Loucy (cell line): ENCODE data around the gene HS6ST3.

Source experiments
- H2AFZ ChIP-seq: fragments of 200-600 bp; sonication (generic); 2 replicates; pipeline ENCODE4 v1.6.0; 2016; ENCODE audit warnings: antibody characterized with exemption, mild to moderate bottlenecking, low read length, moderate library complexity
- H3F3A ChIP-seq: fragments of 200-600 bp; 2 replicates; pipeline ENCODE4 v1.6.0; 2016; ENCODE audit warnings: antibody characterized with exemption, low read depth, mild to moderate bottlenecking
- H3K27me3 ChIP-seq: fragments of 200-600 bp; sonication (generic); 2 replicates; pipeline ENCODE4 v1.6.1; 2014; ENCODE audit warnings: low read length, mild to moderate bottlenecking; ENCODE audit not compliant: insufficient read depth, poor library complexity, severe bottlenecking
- H3K36me3 ChIP-seq: fragments of 200-600 bp; sonication (generic); 2 replicates; pipeline ENCODE4 v1.6.1; 2016; ENCODE audit warnings: low read length; ENCODE audit not compliant: insufficient read depth
- H3K4me1 ChIP-seq: fragments of 200-600 bp; sonication (generic); 2 replicates; pipeline ENCODE4 v1.5.1; 2014; ENCODE audit warnings: low read length, mild to moderate bottlenecking; ENCODE audit not compliant: insufficient read depth, poor library complexity, severe bottlenecking
- H3K4me2 ChIP-seq: fragments of 200-600 bp; sonication (generic); 2 replicates; pipeline ENCODE4 v1.6.0; 2014; ENCODE audit warnings: antibody characterized with exemption, low read length, low read depth, mild to moderate bottlenecking; ENCODE audit not compliant: poor library complexity, severe bottlenecking
- H3K4me3 ChIP-seq: fragments of 200-600 bp; sonication (generic); 2 replicates; pipeline ENCODE4 v1.5.1; 2014; ENCODE audit warnings: low read length, mild to moderate bottlenecking, mixed read lengths; ENCODE audit not compliant: poor library complexity, severe bottlenecking
- H3K79me2 ChIP-seq: fragments of 200-600 bp; sonication (generic); 2 replicates; pipeline ENCODE4 v1.6.1; 2014; ENCODE audit warnings: low read length; ENCODE audit not compliant: insufficient read depth
- H3K9ac ChIP-seq: fragments of 200-600 bp; sonication (generic); 2 replicates; pipeline ENCODE4 v1.6.0; 2014; ENCODE audit warnings: mild to moderate bottlenecking, low read depth, low read length, moderate library complexity; ENCODE audit not compliant: poor library complexity, severe bottlenecking
- H3K9me2 ChIP-seq: fragments of 200-600 bp; sonication (generic); replicated peaks from 2 replicates; pipeline ENCODE4 v1.6.1; 2016; ENCODE audit warnings: low read depth, low read length, mixed read lengths
- H3K9me3 ChIP-seq: fragments of 200-600 bp; sonication (generic); 2 replicates; pipeline ENCODE4 v1.6.1; 2014; ENCODE audit warnings: mild to moderate bottlenecking, antibody characterized with exemption, low read length, low read depth; ENCODE audit not compliant: insufficient read depth
- H4K20me1 ChIP-seq: fragments of 200-600 bp; sonication (generic); 2 replicates; pipeline ENCODE4 v1.6.0; 2014; ENCODE audit warnings: antibody characterized with exemption, low read length, mild to moderate bottlenecking; ENCODE audit not compliant: insufficient read depth, poor library complexity, severe bottlenecking
- CTCF ChIP-seq: fragments of 200-600 bp; sonication (generic); conservative IDR thresholded peaks from 2 replicates; pipeline ENCODE4 v1.5.1; 2014; ENCODE audit warnings: mild to moderate bottlenecking, antibody characterized with exemption, low read length
- EZH2phosphoT487 ChIP-seq: fragments of 200-600 bp; IDR thresholded peaks from 2 replicates; pipeline ENCODE4 v1.6.1; 2018; ENCODE audit warnings: antibody characterized with exemption, mild to moderate bottlenecking, moderate library complexity, borderline replicate concordance

The HS6ST3 gene

GRCh38 chr13:96089139-96089538, 768 bp upstream of the HS6ST3 start:
- H3K4me2 ChIP-seq, result no peak overlapping the region
- TF ChIP-seq EZH2phosphoT487 (no peak), CTCF (no peak)

GRCh38 chr13:96090240-96091101, 564 bp downstream of the HS6ST3 start:
- Histone ChIP-seq H3K4me2 (no peak overlapping the region), H2AFZ (no peak overlapping the region), H3K4me1 (no peaks in the 10 kb centered on the region), H3K79me2 (no peaks in the 10 kb centered on the region), H3K4me3 (no peak overlapping the region), H3K9me2 (no peaks in the 10 kb centered on the region), H4K20me1 (no peaks in the 10 kb centered on the region), H3K36me3 (no peaks in the 10 kb centered on the region), H3F3A (no peaks in the 10 kb centered on the region), H3K9me3 (no peaks in the 10 kb centered on the region), H3K9ac (no peak overlapping the region), H3K27me3 (no peaks in the 10 kb centered on the region)
- TF ChIP-seq CTCF (no peak), EZH2phosphoT487 (no peak)

More at GRCh38 chr13:96089139-96089538, 768 bp upstream of the HS6ST3 start:
- Histone ChIP-seq H3K9ac (no peak overlapping the region), H3K79me2 (no peaks in the 10 kb centered on the region), H2AFZ (no peak overlapping the region), H3K9me3 (no peaks in the 10 kb centered on the region), H3F3A (no peaks in the 10 kb centered on the region), H3K36me3 (no peaks in the 10 kb centered on the region), H3K4me3 (no peak overlapping the region), H4K20me1 (no peaks in the 10 kb centered on the region), H3K9me2 (no peaks in the 10 kb centered on the region), H3K27me3 (no peaks in the 10 kb centered on the region), H3K4me1 (no peaks in the 10 kb centered on the region)

- Histone ChIP-seq H3F3A (no peaks in the 10 kb centered on the region), H2AFZ (no peak overlapping the region), H3K36me3 (no peaks in the 10 kb centered on the region), H3K27me3 (no peaks in the 10 kb centered on the region), H3K4me2 (no peak overlapping the region), H3K4me3 (no peak overlapping the region), H3K79me2 (no peaks in the 10 kb centered on the region), H3K9me3 (no peaks in the 10 kb centered on the region), H4K20me1 (no peaks in the 10 kb centered on the region), H3K9ac (no peak overlapping the region), H3K9me2 (no peaks in the 10 kb centered on the region), H3K4me1 (no peaks in the 10 kb centered on the region)
- TF ChIP-seq EZH2phosphoT487 (no peak), CTCF (no peak)
Observed at GRCh38 chr13:96091164-96092117, 1.5 kb downstream of the HS6ST3 start.
